Psoas muscle (tissue), 8 donors: ENCODE results near the gene LGALS3BP. TPM values are rescaled to one million over a fixed set of nuclear protein-coding genes. Genes with fewer than 3 reads are reported as not detected.

Source experiments
- ATAC-seq, 4 donors: fragments of 200-7000 bp; cut with Tn5 transposase; one replicate each; pipeline ENCODE4 v1.9.1; 2020; ENCODE audit warnings: moderate library complexity in 3 of 4, mild to moderate bottlenecking in 2 of 4
- DNase-seq, 2 donors: peaks; one replicate each; pipeline ENCODE4 v3.0.0-alpha.2; 2020
- H3K27ac ChIP-seq: fragments of 200-600 bp; one replicate; pipeline ENCODE4 v1.8.0; 2022
- H3K27me3 ChIP-seq, 3 donors: fragments of 200-600 bp in 1 of 3; one replicate each; pipeline versions ENCODE4 v1.6.1 to v1.8.0; 2013 to 2022; ENCODE audit warnings: low read length in 2 of 3, mild to moderate bottlenecking in 2 of 3, moderate library complexity in 1 of 3; ENCODE audit not compliant: insufficient read depth in 3 of 3
- H3K36me3 ChIP-seq, 2 donors: fragments of 200-600 bp in 1 of 2; one replicate each; pipeline versions ENCODE4 v1.6.1 to v1.8.0; 2013 to 2022; ENCODE audit warnings: low read depth in 1 of 2, mild to moderate bottlenecking in 1 of 2, moderate library complexity in 1 of 2; ENCODE audit not compliant: insufficient read depth in 1 of 2
- H3K4me1 ChIP-seq: fragments of 200-600 bp; one replicate; pipeline ENCODE4 v1.8.0; 2022
- H3K4me3 ChIP-seq: fragments of 200-600 bp; one replicate; pipeline ENCODE4 v1.8.0; 2022; ENCODE audit warnings: mild to moderate bottlenecking
- H3K9me3 ChIP-seq: fragments of 200-600 bp; one replicate; pipeline ENCODE4 v1.8.0; 2022
- WGBS, 3 donors: extraction: QIAGEN DNeasy Blood & Tissue Kit; methylation state at CpG; one replicate each; pipeline versions ENCODE4 v1.1.6 to v1.1.7; 2013; 5-methylcytosine and 5-hydroxymethylcytosine counted together
- intact Hi-C, 2 donors: fragments of 100-400 bp; cut with DNase I; formaldehyde crosslinking; loops; one replicate each; pipeline versions ENCODE4 v1.11.0 to v1.14.2; 2022
- polyA plus RNA-seq, 3 donors: library from polyadenylated mRNA; stranded (reverse); fragments of 200-250 nt; gene quantifications; one replicate each; pipeline ENCODE4 v1.2.3, GENCODE V29; 2013
- total RNA-seq, 4 donors: library from RNA; stranded (reverse); fragmentation: NEBNext Ultra II Directional in 2 of 4; extraction: Animal tissue kit (Norgen Biotek cat#: 25700) in 2 of 4; gene quantifications; one replicate each; pipeline versions ENCODE4 v1.2.1 to v1.2.4, GENCODE V29; 2021 to 2023
- TF ChIP-seq, protein P1 (sequence below): fragments of 200-600 bp; IDR thresholded peaks from one replicate; pipeline ENCODE4 v1.8.0; 2022; ENCODE audit warnings: antibody characterized with exemption
- donor health status: healthy with polysubstance abuse.
- donor health status: DM: no; HTN: no; CAD: no; lungs with moderate emphysema.
- donor health status: Bipolar disorder and iron deficiency.
- donor health status: healthy.
- donor health status: DM: yes; HTN: yes; CAD: no.
- donor health status: DM: no; HTN: no; CAD: no.
- donor health status: DM: no; HTN: no; CAD: no.
- donor health status: DM: yes; HTN: yes; CAD: no.

Gene LGALS3BP
- total and polyA plus RNA-seq, 7 donors = 8.9 to 35.5 (median 14.9) TPM

DNA sequence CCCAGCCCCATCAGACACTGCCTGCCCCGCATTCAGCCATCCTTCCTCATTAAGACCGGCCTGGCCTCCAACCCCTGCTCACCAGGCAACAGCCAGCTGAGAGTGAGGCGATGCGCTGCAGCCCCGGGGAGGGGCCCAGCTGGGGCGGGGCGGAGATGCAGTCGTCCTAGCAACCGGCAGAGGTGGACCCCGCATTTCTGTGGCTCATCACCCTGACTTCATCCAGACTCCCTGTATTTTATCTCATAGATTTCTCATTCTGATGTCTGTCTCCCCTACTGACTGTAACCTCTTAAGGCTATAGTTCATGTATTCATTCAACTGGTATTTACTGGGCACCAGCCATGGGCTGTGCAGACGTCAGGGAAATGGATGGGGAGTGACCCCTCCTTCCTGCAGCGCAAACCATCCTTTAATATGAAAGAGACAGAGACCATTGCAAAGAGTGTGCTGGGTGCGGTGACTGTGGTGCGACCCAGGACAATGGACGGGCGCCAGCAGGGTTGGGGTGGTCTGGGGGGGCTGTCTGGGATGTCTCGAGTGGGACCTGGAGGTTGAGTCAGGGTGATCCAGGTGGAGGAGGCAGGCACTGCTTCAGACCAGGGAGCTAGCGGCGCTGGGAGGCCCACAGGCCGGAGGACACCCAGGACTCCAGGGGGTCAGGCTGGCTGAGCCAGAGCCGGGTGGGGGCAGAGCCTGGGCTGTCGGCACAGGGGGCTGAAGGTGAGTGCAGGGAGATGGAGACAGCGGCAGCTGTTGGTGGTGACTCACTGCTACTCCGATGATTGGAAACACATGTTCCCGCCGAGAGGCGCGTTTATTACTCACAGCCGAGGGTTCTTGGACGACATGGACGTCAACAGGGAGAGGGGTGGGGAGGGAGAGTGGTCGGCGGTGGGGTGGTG lies 44.1 kb downstream of the LGALS3BP start:
- intact Hi-C loops = no loop called here
- peak; percentile 78 to 85 for DNase-seq

GRCh38 chr17:78934681-78935418 lies 44.9 kb downstream of the LGALS3BP start:
- Histone ChIP-seq H3K4me1 (peaks cover 43% of the 10 kb centered on the region), H3K9me3 (no peaks in the 10 kb centered on the region), H3K27me3 (no peaks in the 10 kb centered on the region), H3K4me3 (no peak overlapping the region), H3K36me3 (no peaks in the 10 kb centered on the region), H3K27ac (peak overlapping the region; percentile 86)
- DNase-seq (peak in 1 of 2 donors; percentile 51), ATAC-seq (no peak)
- intact Hi-C loops = loop anchor here in 1 of 2 donors (5.0 kb wide), 1 partner anchor 58 kb away; no protein-coding TSS in a partner anchor
- TF ChIP-seq, protein P1, sequence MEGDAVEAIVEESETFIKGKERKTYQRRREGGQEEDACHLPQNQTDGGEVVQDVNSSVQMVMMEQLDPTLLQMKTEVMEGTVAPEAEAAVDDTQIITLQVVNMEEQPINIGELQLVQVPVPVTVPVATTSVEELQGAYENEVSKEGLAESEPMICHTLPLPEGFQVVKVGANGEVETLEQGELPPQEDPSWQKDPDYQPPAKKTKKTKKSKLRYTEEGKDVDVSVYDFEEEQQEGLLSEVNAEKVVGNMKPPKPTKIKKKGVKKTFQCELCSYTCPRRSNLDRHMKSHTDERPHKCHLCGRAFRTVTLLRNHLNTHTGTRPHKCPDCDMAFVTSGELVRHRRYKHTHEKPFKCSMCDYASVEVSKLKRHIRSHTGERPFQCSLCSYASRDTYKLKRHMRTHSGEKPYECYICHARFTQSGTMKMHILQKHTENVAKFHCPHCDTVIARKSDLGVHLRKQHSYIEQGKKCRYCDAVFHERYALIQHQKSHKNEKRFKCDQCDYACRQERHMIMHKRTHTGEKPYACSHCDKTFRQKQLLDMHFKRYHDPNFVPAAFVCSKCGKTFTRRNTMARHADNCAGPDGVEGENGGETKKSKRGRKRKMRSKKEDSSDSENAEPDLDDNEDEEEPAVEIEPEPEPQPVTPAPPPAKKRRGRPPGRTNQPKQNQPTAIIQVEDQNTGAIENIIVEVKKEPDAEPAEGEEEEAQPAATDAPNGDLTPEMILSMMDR = no peak
- 56 to 67% (median 61%) methylated on average over 18 to 19 of the region's 19 CpGs for WGBS, 3 donors

More for the DNA sequence above, 44.1 kb downstream of the LGALS3BP start:
- Histone ChIP-seq H3K27me3 (no peaks in the 10 kb centered on the region), H3K36me3 (no peaks in the 10 kb centered on the region), H3K9me3 (no peaks in the 10 kb centered on the region), H3K4me3 (no peak overlapping the region), H3K4me1 (peaks cover 47% of the 10 kb centered on the region), H3K27ac (peak overlapping the region; percentile 86)
- 44 to 61% (median 53%) methylated on average over 33 of the region's 33 CpGs for WGBS, 3 donors
- TF ChIP-seq, protein P1 = no peak
- ATAC-seq = peak; percentile 49 to 64 (median 55)

DNA sequence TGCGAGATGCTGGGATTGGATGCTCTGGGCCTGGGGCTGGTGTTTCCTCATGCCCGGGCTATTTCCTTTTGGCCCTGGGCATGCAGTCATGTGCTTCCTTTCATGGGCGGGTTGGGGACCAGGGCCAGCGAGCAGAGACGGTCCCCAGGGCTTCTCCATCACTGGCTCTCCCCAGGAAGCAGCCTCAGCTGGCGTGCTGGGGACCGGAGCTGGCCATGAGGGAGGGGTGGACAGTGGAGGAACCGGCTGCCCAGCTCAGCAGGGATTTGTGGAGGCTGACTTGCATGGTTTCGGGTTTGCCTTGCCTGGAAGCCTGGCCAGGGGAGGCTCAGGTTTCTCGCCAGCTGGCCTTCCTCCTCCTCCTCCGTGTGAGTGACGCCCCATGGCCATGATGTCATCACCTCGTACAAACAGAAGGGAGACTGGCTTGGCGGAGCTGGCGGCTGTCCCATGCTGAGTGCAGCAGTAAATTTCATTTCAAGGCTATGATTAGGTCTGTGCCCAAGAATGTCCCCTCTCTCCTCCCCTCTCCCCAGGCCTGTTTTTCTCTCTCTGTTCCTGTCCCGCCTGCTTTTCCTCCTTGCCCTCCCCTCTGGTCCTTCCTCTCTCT lies 45.7 kb downstream of the LGALS3BP start:
- DNase-seq (peak; percentile 96 to 98), ATAC-seq (peak; percentile 89 to 95 (median 90))
- 1 to 4% (median 4%) methylated on average over 11 to 16 of the region's 16 CpGs for WGBS, 3 donors
- Histone ChIP-seq H3K9me3 (no peaks in the 10 kb centered on the region), H3K27me3 (no peaks in the 10 kb centered on the region), H3K4me1 (peaks cover 35% of the 10 kb centered on the region), H3K36me3 (no peaks in the 10 kb centered on the region), H3K27ac (peak overlapping the region; percentile 86), H3K4me3 (peak overlapping the region; percentile 33)
- TF ChIP-seq, protein P1 = no peak
- intact Hi-C loops = loop anchor here in 1 of 2 donors (5.0 kb wide), 1 partner anchor 57 kb away; no protein-coding TSS in a partner anchor

DNA sequence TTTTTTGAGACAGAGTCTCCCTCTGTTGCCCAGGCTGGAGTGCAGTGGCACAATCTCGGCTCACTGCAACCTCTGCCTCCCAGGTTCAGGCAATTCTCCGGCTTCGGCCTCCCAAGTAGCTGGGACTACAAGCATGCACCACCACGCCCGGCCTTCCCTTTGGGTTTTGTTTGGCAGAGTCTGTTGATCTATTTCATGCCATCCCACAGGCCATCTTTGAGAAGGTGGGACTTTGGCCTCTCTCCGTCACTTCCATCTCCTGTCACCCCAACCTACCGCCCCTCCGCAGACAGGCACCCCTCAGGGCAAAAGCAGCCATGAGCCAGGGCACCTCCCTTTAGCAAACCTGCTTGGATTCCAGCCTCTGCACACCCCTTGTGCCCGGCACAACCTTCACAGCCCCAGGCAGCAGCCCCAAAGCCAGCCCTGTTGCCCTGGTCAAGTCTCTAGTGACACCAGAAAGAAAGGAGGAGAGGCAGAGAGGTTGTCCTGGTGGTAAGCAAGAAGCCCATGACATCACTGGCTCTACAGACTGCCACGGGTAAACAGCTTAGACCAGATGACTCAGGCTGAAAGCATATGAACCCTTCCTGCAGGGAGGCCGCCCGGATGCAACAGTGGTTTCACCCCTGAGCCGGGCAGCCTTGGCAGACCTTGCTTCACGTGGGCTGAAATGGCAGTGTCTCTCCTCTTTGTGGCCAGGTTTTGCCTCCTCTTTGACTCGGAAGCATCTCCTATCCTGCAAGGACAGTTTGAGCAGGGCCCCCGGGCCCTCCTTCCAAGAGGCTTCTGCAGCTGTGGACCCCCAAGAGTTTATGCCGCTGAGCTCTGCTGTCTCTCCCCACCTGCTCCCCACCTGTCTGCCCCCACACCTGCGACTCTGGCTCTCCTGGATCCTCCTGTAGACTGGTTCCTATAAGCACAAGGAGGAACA lies 46.4 kb downstream of the LGALS3BP start:
- intact Hi-C loops = loop anchor here in 1 of 2 donors (5.0 kb wide), 1 partner anchor 56 kb away; no protein-coding TSS in a partner anchor
- ATAC-seq (peak; percentile 64 to 76 (median 72)), DNase-seq (peak; percentile 74 to 78)
- Histone ChIP-seq H3K9me3 (no peaks in the 10 kb centered on the region), H3K4me1 (peaks cover 34% of the 10 kb centered on the region), H3K4me3 (peak overlapping the region; percentile 33), H3K36me3 (no peaks in the 10 kb centered on the region), H3K27ac (peak overlapping the region; percentile 86), H3K27me3 (no peaks in the 10 kb centered on the region)
- WGBS, 3 donors = 50 to 57% (median 54%) methylated on average over 17 to 18 of the region's 18 CpGs
- TF ChIP-seq, protein P1 = no peak
